HepG2 (cell line): ENCODE data around the gene VASN. TPM values are rescaled to one million over a fixed set of nuclear protein-coding genes. Genes with fewer than 3 reads are reported as not detected.

ENCODE experiments used
- BHLHE40 ChIP-seq: IDR thresholded peaks from 2 replicates; pipeline ENCODE4 v1.6.1; 2011; ENCODE audit warnings: low read length, improper control_type of control experiment
- EZH2 ChIP-seq: conservative IDR thresholded peaks from 2 replicates; pipeline ENCODE4 v1.6.1; 2012; ENCODE audit warnings: mild to moderate bottlenecking, low read depth, low read length, moderate library complexity
- NFAT5 ChIP-seq: sonication (generic); formaldehyde crosslinking; IDR thresholded peaks from 2 replicates; pipeline ENCODE4 v1.4.0; 2020; ENCODE audit warnings: missing genetic modification reagents
- POLR2AphosphoS2 ChIP-seq: IDR thresholded peaks from 2 replicates; pipeline ENCODE4 v1.6.1; 2011; ENCODE audit warnings: low read depth, low read length, improper control_type of control experiment
- ZBTB2 ChIP-seq: sonication (generic); formaldehyde crosslinking; IDR thresholded peaks from 2 replicates; pipeline ENCODE4 v1.8.0; 2022; ENCODE audit warnings: low read depth, missing genetic modification reagents
- ZBTB37 ChIP-seq: sonication (generic); formaldehyde crosslinking; IDR thresholded peaks from 2 replicates; pipeline ENCODE4 v1.4.0; 2020; ENCODE audit warnings: mild to moderate bottlenecking, missing genetic modification reagents
- ZBTB40 ChIP-seq, 2 experiments: fragments of 450-650 bp in 1 of 2; sonication (generic) in 1 of 2; formaldehyde crosslinking in 1 of 2; IDR thresholded peaks; 2 replicates each; pipeline versions ENCODE4 v1.6.1 to v1.8.0; 2016 to 2022; ENCODE audit warnings: antibody characterized with exemption in 1 of 2, mild to moderate bottlenecking in 1 of 2, missing genetic modification reagents in 1 of 2
- ZNF17 ChIP-seq: sonication (generic); formaldehyde crosslinking; IDR thresholded peaks from 2 replicates; pipeline ENCODE4 v1.5.0; 2020; ENCODE audit warnings: mild to moderate bottlenecking, missing genetic modification reagents
- ZNF737 ChIP-seq: sonication (generic); formaldehyde crosslinking; IDR thresholded peaks from 2 replicates; pipeline ENCODE4 v1.5.0; 2020; ENCODE audit warnings: missing genetic modification reagents, mild to moderate bottlenecking, borderline replicate concordance
- ZNF883 ChIP-seq: sonication (generic); formaldehyde crosslinking; IDR thresholded peaks from 2 replicates; pipeline ENCODE4 v1.5.1; 2020; ENCODE audit warnings: mild to moderate bottlenecking, missing genetic modification reagents; ENCODE audit errors: not compliant biosample characterization
- ZSCAN22 ChIP-seq: sonication (generic); formaldehyde crosslinking; IDR thresholded peaks from 2 replicates; pipeline ENCODE4 v1.4.0; 2020; ENCODE audit warnings: mild to moderate bottlenecking, missing genetic modification reagents
- polyA plus RNA-seq, 8 experiments: library from polyadenylated mRNA; depleted of rRNA in 3 of 8; stranded (reverse) in 7 of 8; unstranded in 1 of 8; fragments of >200 nt; fragmentation: Illumina TruSeq in 4 of 8; extraction: Trizol in 4 of 8; gene quantifications; 2 replicates each; pipeline versions ENCODE4 v1.2.1 to v1.2.3, GENCODE V29; 2011 to 2016; ENCODE audit warnings: low read depth in 4 of 8, missing spikeins in 1 of 8, mixed read lengths in 1 of 8; ENCODE audit not compliant: insufficient read depth in 1 of 8
- total RNA-seq, 5 experiments: library from RNA; depleted of rRNA; stranded (reverse); fragments of >200 nt; fragmentation: Illumina TruSeq; extraction: Trizol; gene quantifications; 2 replicates each; pipeline ENCODE4 v1.2.3, GENCODE V29; 2016; ENCODE audit warnings: low read depth in 1 of 5

The VASN gene
- total and polyA plus RNA-seq, 2 of the 13 experiments (the other 11 are each of a cell fraction or from before 2014, with no cell fraction given), result 8.4 to 18.2 TPM

GRCh38 chr16:4425378-4426020 lies 53.9 kb downstream of the VASN start, which contains the start of gene DNAJA3 (continued):
- no peak for TF ChIP-seq ZBTB40 (IDR thresholded peaks at IDR 0.05)
- peak; percentile 35; the same call in 1 of the 2 replicates for TF ChIP-seq ZBTB40 (CRISPR knock-in tag; IDR thresholded peaks at IDR 0.05)
- TF ChIP-seq EZH2, result no peak
- no peak for TF ChIP-seq ZSCAN22 (CRISPR knock-in tag)
- TF ChIP-seq BHLHE40, result no peak; the same call in 1 of the 2 replicates
- peak; percentile 78 for TF ChIP-seq ZNF883 (CRISPR knock-in tag)
- TF ChIP-seq ZBTB2 (CRISPR knock-in tag), result no peak
- no peak for TF ChIP-seq ZBTB37 (CRISPR knock-in tag)
- no peak for TF ChIP-seq ZNF737 (CRISPR knock-in tag)
- TF ChIP-seq POLR2AphosphoS2, result no peak
- no peak for TF ChIP-seq ZNF17
- no peak for TF ChIP-seq NFAT5 (CRISPR knock-in tag)
